Dendritic cell treated with granulocyte-macrophage colony-stimulating factor and Interleukin-4, amounts not matched to agents 40 ng/mL and 50 ng/mL, for 4 days (primary cell): Measurements from ENCODE around the gene PTPRJ.

Source experiments
- H3K27ac Mint-ChIP-seq: one replicate; pipeline ENCODE4 v1.8.0; 2022; ENCODE audit warnings: mild to moderate bottlenecking, mixed read lengths
- H3K27me3 Mint-ChIP-seq: one replicate; pipeline ENCODE4 v1.8.0; 2022; ENCODE audit warnings: mild to moderate bottlenecking, mixed read lengths
- H3K36me3 Mint-ChIP-seq: one replicate; pipeline ENCODE4 v1.8.0; 2022; ENCODE audit warnings: low read depth, mixed read lengths
- H3K4me1 Mint-ChIP-seq: one replicate; pipeline ENCODE4 v1.8.0; 2022; ENCODE audit warnings: low read depth, mixed read lengths
- H3K4me3 Mint-ChIP-seq: one replicate; pipeline ENCODE4 v1.8.0; 2022; ENCODE audit warnings: mild to moderate bottlenecking, moderate library complexity, mixed read lengths
- H3K9me3 Mint-ChIP-seq: one replicate; pipeline ENCODE4 v1.8.0; 2022; ENCODE audit warnings: mixed read lengths
- intact Hi-C: fragments of 100-400 bp; cut with micrococcal nuclease; formaldehyde crosslinking; loops from one replicate; pipeline ENCODE4 v1.15.0; 2022

The PTPRJ gene

GRCh38 chr11:48036011-48036410 is 55.7 kb downstream of the PTPRJ start:
- no peak overlapping the region for H3K4me3 Mint-ChIP-seq
- peak overlapping the region; percentile 78 for H3K27ac Mint-ChIP-seq
- intact Hi-C loops = no loop called here
- H3K9me3 Mint-ChIP-seq = no peaks in the 10 kb centered on the region
- no peaks in the 10 kb centered on the region for H3K27me3 Mint-ChIP-seq
- H3K36me3 Mint-ChIP-seq = peaks cover 64% of the 10 kb centered on the region
- peaks cover 83% of the 10 kb centered on the region for H3K4me1 Mint-ChIP-seq

- Mint-ChIP-seq H3K9me3 (no peaks in the 10 kb centered on the region), H3K27ac (peak overlapping the region; percentile 78), H3K4me1 (peaks cover 82% of the 10 kb centered on the region), H3K36me3 (peaks cover 68% of the 10 kb centered on the region), H3K27me3 (no peaks in the 10 kb centered on the region), H3K4me3 (no peak overlapping the region)
- intact Hi-C loops = no loop called here
Measured at GRCh38 chr11:48036466-48036865, 56.1 kb downstream of the PTPRJ start.

- Mint-ChIP-seq H3K4me1 (peaks cover 79% of the 10 kb centered on the region), H3K27me3 (no peaks in the 10 kb centered on the region), H3K27ac (no peak overlapping the region), H3K36me3 (peaks cover 74% of the 10 kb centered on the region), H3K9me3 (no peaks in the 10 kb centered on the region), H3K4me3 (no peak overlapping the region)
- intact Hi-C loops = no loop called here
Measured at GRCh38 chr11:48037709-48038468, 57.5 kb downstream of the PTPRJ start.

GRCh38 chr11:48040830-48041444 is 60.6 kb downstream of the PTPRJ start:
- H3K9me3 Mint-ChIP-seq = no peaks in the 10 kb centered on the region
- no peak overlapping the region for H3K4me3 Mint-ChIP-seq
- H3K27ac Mint-ChIP-seq = peak overlapping the region; percentile 56
- no peaks in the 10 kb centered on the region for H3K27me3 Mint-ChIP-seq
- H3K4me1 Mint-ChIP-seq = peaks cover 82% of the 10 kb centered on the region
- intact Hi-C loops = no loop called here
- peaks cover 69% of the 10 kb centered on the region for H3K36me3 Mint-ChIP-seq

GRCh38 chr11:48041877-48042695 is 61.7 kb downstream of the PTPRJ start:
- Mint-ChIP-seq H3K36me3 (peaks cover 67% of the 10 kb centered on the region), H3K4me3 (no peak overlapping the region), H3K27ac (peak overlapping the region; percentile 79), H3K4me1 (peaks cover 82% of the 10 kb centered on the region), H3K9me3 (no peaks in the 10 kb centered on the region), H3K27me3 (no peaks in the 10 kb centered on the region)
- intact Hi-C loops = no loop called here

GRCh38 chr11:48043111-48043990 is 63.0 kb downstream of the PTPRJ start:
- H3K36me3 Mint-ChIP-seq = peaks cover 68% of the 10 kb centered on the region
- H3K4me3 Mint-ChIP-seq = peak overlapping the region; percentile 13
- H3K27me3 Mint-ChIP-seq = no peaks in the 10 kb centered on the region
- intact Hi-C loops = no loop called here
- no peaks in the 10 kb centered on the region for H3K9me3 Mint-ChIP-seq
- H3K4me1 Mint-ChIP-seq = peaks cover 86% of the 10 kb centered on the region
- H3K27ac Mint-ChIP-seq = peak overlapping the region; percentile 79

GRCh38 chr11:48043991-48044512 is 63.7 kb downstream of the PTPRJ start:
- Mint-ChIP-seq H3K36me3 (peaks cover 75% of the 10 kb centered on the region), H3K27ac (peak overlapping the region; percentile 79), H3K4me1 (peaks cover 93% of the 10 kb centered on the region), H3K4me3 (peak overlapping the region; percentile 26), H3K27me3 (no peaks in the 10 kb centered on the region), H3K9me3 (no peaks in the 10 kb centered on the region)
- intact Hi-C loops = no loop called here

- intact Hi-C loops = no loop called here
- H3K36me3 Mint-ChIP-seq = peaks cover 76% of the 10 kb centered on the region
Measured at GRCh38 chr11:48044577-48044976, 64.2 kb downstream of the PTPRJ start.

GRCh38 chr11:48045536-48045935 is 65.2 kb downstream of the PTPRJ start:
- Mint-ChIP-seq H3K36me3 (peaks cover 67% of the 10 kb centered on the region), H3K4me1 (peaks cover 93% of the 10 kb centered on the region), H3K9me3 (no peaks in the 10 kb centered on the region), H3K4me3 (no peak overlapping the region), H3K27ac (peak overlapping the region; percentile 79), H3K27me3 (no peaks in the 10 kb centered on the region)
- intact Hi-C loops = no loop called here

More at GRCh38 chr11:48044577-48044976, 64.2 kb downstream of the PTPRJ start:
- H3K4me3 Mint-ChIP-seq = peak overlapping the region; percentile 26
- H3K27ac Mint-ChIP-seq = peak overlapping the region; percentile 79
- peaks cover 94% of the 10 kb centered on the region for H3K4me1 Mint-ChIP-seq
- H3K9me3 Mint-ChIP-seq = no peaks in the 10 kb centered on the region
- no peaks in the 10 kb centered on the region for H3K27me3 Mint-ChIP-seq

GRCh38 chr11:48047616-48048015 is 67.3 kb downstream of the PTPRJ start:
- no peaks in the 10 kb centered on the region for H3K27me3 Mint-ChIP-seq
- peak overlapping the region; percentile 60 for H3K27ac Mint-ChIP-seq
- H3K9me3 Mint-ChIP-seq = no peaks in the 10 kb centered on the region
- peaks cover 67% of the 10 kb centered on the region for H3K36me3 Mint-ChIP-seq
- peaks cover 93% of the 10 kb centered on the region for H3K4me1 Mint-ChIP-seq
- no peak overlapping the region for H3K4me3 Mint-ChIP-seq
- intact Hi-C loops = no loop called here

- Mint-ChIP-seq H3K9me3 (no peaks in the 10 kb centered on the region), H3K4me3 (no peak overlapping the region), H3K36me3 (peaks cover 67% of the 10 kb centered on the region), H3K27me3 (no peaks in the 10 kb centered on the region), H3K27ac (peak overlapping the region; percentile 60), H3K4me1 (peaks cover 85% of the 10 kb centered on the region)
- intact Hi-C loops = no loop called here
Measured at GRCh38 chr11:48049036-48049435, 68.7 kb downstream of the PTPRJ start.

- intact Hi-C loops = no loop called here
- Mint-ChIP-seq H3K4me1 (peaks cover 85% of the 10 kb centered on the region), H3K4me3 (no peak overlapping the region), H3K9me3 (no peaks in the 10 kb centered on the region), H3K36me3 (peaks cover 61% of the 10 kb centered on the region), H3K27ac (no peak overlapping the region), H3K27me3 (no peaks in the 10 kb centered on the region)
Measured at GRCh38 chr11:48050304-48050703, 69.9 kb downstream of the PTPRJ start.

- Mint-ChIP-seq H3K4me3 (no peak overlapping the region), H3K9me3 (no peaks in the 10 kb centered on the region), H3K27ac (no peak overlapping the region), H3K36me3 (peaks cover 61% of the 10 kb centered on the region), H3K27me3 (no peaks in the 10 kb centered on the region), H3K4me1 (peaks cover 85% of the 10 kb centered on the region)
- intact Hi-C loops = no loop called here
Measured at GRCh38 chr11:48051217-48051830, 71.0 kb downstream of the PTPRJ start.
